Measurements from ENCODE around the gene CCDC87. TPM values are rescaled to one million over a fixed set of nuclear protein-coding genes. Genes with fewer than 3 reads are reported as not detected.

The CCDC87 gene
- polyA plus RNA-seq, 3 donors, result 0.31 to 0.37 (median 0.36) TPM

- no peak for DNase-seq
Measured at GRCh38 chr11:66580803-66581202, 12.1 kb downstream of the CCDC87 start.

GRCh38 chr11:66579017-66579606 is 13.8 kb downstream of the CCDC87 start:
- peak; percentile 67 for DNase-seq

DNA sequence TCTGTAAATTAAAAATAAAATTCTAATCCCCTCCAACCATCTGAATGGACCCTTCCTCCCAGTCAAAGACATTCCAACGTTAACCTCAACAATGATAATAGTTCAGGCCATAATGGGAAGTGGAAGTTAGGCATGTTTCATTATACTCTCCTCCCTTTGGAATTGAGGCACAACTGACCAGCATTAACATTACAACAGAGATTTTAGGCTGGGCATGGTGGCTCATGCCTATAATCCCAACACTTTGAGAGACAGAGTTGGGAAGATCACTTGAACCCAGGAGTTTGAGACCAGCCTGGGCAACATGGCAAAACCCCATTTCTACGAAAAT is 22.0 kb downstream of the CCDC87 start:
- no peak for DNase-seq

DNA sequence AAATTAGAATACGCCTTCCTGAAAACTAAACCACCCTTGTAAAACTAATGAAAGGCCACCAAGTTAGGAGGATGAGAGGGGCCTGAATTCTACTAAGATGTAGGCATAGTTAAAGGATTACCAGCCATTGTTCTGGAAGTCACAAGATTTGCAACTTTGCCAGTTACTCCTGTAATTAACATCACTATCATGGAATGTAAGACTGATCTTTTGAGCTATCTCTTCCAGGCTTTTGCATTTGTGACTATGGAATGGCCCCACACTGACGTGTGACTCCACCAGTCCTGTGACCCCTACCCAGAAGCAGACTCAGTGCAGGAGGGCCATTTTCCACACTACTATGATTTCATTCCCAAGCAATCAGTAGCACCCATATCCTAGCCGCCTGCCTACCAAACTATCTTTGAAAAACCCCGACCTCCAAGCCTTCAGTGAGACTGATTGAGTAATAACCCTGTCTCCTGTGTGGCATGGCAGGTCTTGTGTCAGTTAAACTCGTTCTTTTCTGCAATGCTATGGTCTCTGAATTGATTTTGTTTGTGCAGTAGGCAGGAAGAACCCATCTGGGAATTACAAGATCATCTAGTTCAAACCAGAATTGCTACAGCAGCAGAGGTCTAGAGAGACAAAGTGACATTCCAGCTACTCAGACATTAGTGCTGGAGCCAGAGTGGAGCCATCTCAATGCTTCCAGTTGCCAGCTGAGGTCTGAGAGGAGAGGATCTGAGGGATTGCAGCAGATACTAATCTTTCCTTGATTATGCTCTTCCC is 22.6 kb downstream of the CCDC87 start:
- DNase-seq, result no peak

DNA sequence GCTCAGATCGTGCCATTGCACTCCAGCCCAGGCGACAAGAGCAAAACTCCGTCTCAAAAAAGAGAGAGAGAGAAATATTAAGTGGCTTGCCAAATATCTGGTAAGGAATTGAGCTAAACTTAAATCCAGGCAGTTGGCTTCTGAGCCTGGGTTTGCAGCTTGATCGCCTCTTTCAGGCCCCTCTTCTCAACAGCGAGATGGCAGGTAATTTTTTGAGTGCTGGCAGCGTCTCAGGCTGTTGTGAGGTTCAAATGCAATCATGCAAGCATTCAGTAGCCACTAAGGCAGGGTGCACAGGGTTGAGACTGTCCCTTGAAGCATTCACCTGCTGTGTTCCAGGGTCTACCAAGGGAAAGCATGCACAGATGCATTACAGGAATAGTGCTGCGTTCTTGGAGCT is 23.8 kb downstream of the CCDC87 start:
- no peak for DNase-seq

GRCh38 chr11:66568124-66568916 is 24.5 kb downstream of the CCDC87 start, which contains the start of gene CTSF:
TSS of gene CTSF (minus strand) at chr11:66568606. CDS start at chr11:66568486, 120 bp downstream.
- peak; percentile 76 for DNase-seq

GRCh38 chr11:66567787-66568123 is 25.1 kb downstream of the CCDC87 start:
- no peak for DNase-seq

GRCh38 chr11:66566221-66566620 is 26.6 kb downstream of the CCDC87 start:
- no peak for DNase-seq

DNA sequence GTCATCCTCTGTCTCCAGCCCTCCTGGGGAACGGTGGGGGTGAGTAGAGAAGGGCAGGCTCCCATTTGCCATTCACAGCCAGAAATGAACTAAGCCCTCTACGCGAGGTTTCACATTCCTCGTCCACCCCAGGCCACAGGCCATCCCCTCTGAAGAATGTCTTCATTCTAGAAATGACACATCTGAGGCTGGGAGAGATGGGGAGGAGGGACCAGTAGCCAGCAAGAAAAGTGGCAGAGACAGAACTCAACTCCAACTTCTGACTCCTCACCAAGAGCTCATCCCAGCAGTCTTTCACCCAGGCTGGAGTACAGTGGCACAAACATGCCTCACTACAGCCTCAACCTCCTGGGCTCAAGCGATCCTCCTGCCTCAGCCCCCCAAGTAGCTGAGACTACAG is 27.9 kb downstream of the CCDC87 start:
- DNase-seq, result no peak

- DNase-seq, result no peak
Measured at GRCh38 chr11:66564538-66564937, 28.3 kb downstream of the CCDC87 start.

DNA sequence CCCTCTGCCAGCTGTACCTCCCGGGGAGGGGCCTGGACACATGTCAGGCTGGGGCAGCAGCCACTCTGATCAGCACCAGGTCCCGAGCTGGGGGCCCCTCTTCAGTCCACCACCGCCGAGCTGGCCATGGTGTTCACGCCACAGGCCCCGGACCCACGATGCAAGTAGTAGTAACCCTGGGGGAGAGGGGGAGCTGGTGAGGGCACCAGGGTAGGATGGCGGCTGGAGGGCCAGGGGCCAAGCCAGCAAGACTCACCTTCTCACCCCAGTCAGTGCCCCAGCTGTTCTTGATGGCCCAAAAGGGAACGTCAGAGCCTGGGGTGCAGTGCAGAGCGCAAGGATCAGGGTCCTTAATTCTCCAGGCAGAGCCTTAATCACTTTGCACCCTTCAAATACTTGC is 29.0 kb downstream of the CCDC87 start:
- DNase-seq, result no peak

GRCh38 chr11:66562907-66563583 is 29.8 kb downstream of the CCDC87 start:
- no peak for DNase-seq

- no peak for DNase-seq
Measured at GRCh38 chr11:66562275-66562674, 30.6 kb downstream of the CCDC87 start.

GRCh38 chr11:66561975-66562248 is 31.0 kb downstream of the CCDC87 start:
- DNase-seq, result no peak

GRCh38 chr11:66561178-66561974 is 31.5 kb downstream of the CCDC87 start:
- DNase-seq, result no peak

- DNase-seq, result no peak
Measured at GRCh38 chr11:66559866-66560676, 32.8 kb downstream of the CCDC87 start.

DNA sequence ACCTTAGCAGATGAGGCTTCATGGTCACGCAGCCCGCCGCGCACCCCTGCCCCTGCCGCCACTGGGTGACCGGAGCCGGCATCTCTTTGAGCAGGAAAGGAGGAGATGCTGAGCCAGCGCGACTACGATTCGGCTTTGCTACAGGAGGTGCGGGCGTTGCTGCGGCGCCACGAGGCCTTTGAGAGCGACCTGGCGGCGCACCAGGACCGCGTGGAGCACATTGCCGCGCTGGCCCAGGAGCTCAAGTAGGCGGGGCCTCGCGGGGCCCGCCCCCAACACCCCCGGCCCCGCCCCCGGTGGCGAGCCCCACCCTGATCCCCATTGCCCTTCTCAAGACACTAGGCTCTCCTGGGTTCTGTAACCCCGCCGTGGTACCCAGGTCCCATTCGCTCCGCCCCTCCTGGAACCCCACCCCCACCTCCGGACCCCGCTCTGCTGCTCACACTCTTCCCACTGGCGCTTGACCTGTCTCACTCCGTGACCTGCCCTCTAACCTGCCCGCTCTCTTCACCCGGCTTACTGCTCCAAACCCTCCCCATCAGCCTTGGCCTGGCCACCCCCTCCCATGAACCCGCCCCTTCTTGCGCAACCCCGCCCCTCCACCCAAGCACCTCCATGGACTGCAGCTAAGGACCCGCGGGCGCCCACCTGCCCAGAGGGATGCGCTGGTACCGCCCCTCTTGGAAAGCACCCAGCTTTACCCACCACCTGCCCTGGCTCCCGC is 33.6 kb downstream of the CCDC87 start:
- no peak for DNase-seq

GRCh38 chr11:66557733-66558326 is 35.0 kb downstream of the CCDC87 start:
- no peak for DNase-seq

GRCh38 chr11:66556086-66556485 is 36.8 kb downstream of the CCDC87 start:
- DNase-seq, result no peak

DNA sequence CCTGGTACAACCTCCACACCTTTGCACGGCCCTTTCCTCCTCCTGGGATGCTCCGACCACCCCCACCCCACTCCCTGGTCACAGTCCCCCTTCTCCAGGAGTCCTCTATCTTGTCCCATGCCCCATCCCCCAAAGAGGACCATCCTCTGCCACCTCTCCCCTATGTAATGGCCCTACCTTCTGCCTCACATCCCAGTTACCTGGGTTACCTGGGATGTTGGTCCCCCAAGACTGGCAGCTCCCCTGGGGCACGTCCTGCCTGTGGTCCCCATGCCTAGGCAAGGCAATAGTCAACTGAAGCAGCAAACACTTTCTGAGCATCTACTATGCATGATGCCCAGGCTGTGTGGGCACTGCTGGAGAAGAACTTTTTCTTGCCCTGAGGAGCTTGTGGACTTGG is 37.4 kb downstream of the CCDC87 start:
- DNase-seq, result no peak

All from renal pelvis (tissue), 4 donors.